MM.1S (cell line): Measurements from ENCODE around the gene RPL3.

Experiments
- EZH2phosphoT487 ChIP-seq: fragments of 300-600 bp; sonication (generic); IDR thresholded peaks from 2 replicates; pipeline ENCODE4 v1.6.1; 2018; ENCODE audit warnings: antibody characterized with exemption, low read length
- TF ChIP-seq, protein P1 (sequence below): fragments of 300-600 bp; sonication (generic); IDR thresholded peaks from 2 replicates; pipeline ENCODE4 v1.5.1; 2016; ENCODE audit warnings: antibody characterized with exemption, low read length, mixed read lengths

DNA sequence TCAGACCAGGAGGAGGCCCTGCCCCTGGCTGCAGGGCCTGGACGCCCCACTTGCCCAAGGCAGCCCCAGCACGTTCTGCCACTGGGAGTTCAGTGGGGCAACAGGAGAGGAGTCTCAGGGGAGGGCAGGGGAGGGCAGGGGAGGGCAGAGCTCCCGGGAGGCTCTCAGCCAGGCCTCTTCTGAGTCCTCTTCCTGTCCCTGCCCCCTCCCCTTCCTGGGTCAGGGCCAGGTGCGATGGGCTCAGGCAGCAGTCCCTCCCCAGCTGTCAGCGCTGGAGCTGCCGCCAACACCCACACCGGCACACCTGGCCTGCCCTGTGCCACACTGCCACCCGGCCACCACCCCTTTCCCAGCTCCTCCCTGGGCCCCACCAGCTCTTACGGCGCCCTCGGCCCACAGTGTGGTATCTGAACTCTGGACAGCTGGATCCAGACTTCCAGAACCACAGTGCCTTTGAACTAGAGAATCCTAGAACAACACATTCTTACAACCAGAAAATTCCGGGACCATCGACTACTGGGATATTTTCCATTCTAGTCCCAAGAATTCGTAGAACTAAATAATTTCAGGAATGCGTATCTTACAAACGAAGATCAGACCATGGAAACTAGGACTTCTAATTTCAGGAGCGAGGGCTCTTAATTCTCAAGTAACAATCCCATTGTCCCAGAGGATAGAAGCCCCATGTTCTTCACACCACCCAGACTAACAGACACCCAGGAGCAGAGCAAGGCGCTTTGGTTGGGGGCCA is 21.8 kb downstream of the RPL3 start:
- TF ChIP-seq, protein P1, sequence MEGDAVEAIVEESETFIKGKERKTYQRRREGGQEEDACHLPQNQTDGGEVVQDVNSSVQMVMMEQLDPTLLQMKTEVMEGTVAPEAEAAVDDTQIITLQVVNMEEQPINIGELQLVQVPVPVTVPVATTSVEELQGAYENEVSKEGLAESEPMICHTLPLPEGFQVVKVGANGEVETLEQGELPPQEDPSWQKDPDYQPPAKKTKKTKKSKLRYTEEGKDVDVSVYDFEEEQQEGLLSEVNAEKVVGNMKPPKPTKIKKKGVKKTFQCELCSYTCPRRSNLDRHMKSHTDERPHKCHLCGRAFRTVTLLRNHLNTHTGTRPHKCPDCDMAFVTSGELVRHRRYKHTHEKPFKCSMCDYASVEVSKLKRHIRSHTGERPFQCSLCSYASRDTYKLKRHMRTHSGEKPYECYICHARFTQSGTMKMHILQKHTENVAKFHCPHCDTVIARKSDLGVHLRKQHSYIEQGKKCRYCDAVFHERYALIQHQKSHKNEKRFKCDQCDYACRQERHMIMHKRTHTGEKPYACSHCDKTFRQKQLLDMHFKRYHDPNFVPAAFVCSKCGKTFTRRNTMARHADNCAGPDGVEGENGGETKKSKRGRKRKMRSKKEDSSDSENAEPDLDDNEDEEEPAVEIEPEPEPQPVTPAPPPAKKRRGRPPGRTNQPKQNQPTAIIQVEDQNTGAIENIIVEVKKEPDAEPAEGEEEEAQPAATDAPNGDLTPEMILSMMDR = no peak
- no peak for TF ChIP-seq EZH2phosphoT487
